H1 (cell line): Measurements from ENCODE around the gene BCAP31. TPM values are rescaled to one million over a fixed set of nuclear protein-coding genes. Genes with fewer than 3 reads are reported as not detected.
A peak's percentile ranks its signal among the peaks of the same experiment; 100 is the strongest.

ENCODE experiments used
- CTCF ChIA-PET: fragments of 300-600 bp; sonication (Branson Sonifier 250); formaldehyde crosslinking; loops from one replicate; lab custom pipeline; 2021; ENCODE audit not compliant: partially characterized antibody; lab: Charles Lee
- POLR2A ChIA-PET: fragments of 300-600 bp; sonication (Branson Sonifier 250); formaldehyde crosslinking; loops from one replicate; lab custom pipeline; 2021; ENCODE audit warnings: inconsistent platforms; ENCODE audit not compliant: partially characterized antibody; lab: Charles Lee
- DNase-seq, 2 experiments: peaks; one replicate each; pipeline versions ENCODE4 v3.0.0 to v3.0.0-alpha.2; 2010 to 2022; ENCODE audit warnings: low spot score in 2 of 2, low read depth in 1 of 2, mixed read lengths in 1 of 2
- FAIRE-seq: peaks from 2 replicates; lab custom pipeline; 2011; peaks lifted over from hg19 to GRCh38; lab: Jason Lieb, UNC
- H2AFZ ChIP-seq: 2 replicates; pipeline ENCODE4 v1.8.1; 2012; ENCODE audit warnings: low read length, inconsistent platforms
- H2AK5ac ChIP-seq: 2 replicates; pipeline ENCODE4 v1.6.1; 2013; ENCODE audit warnings: low read depth, low read length
- H2BK120ac ChIP-seq: replicated peaks from 2 replicates; pipeline ENCODE3; 2013; ENCODE audit warnings: low read depth, low read length, inconsistent platforms
- H2BK12ac ChIP-seq: 2 replicates; pipeline ENCODE4 v1.6.1; 2013; ENCODE audit warnings: low read depth, low read length
- H2BK15ac ChIP-seq: 2 replicates; pipeline ENCODE4 v1.6.1; 2013; ENCODE audit warnings: low read length
- H2BK20ac ChIP-seq: 2 replicates; pipeline ENCODE4 v1.6.1; 2013; ENCODE audit warnings: low read length
- H2BK5ac ChIP-seq: 2 replicates; pipeline ENCODE4 v1.6.1; 2013; ENCODE audit warnings: low read depth, low read length
- H3K14ac ChIP-seq: 2 replicates; pipeline ENCODE4 v1.6.1; 2013; ENCODE audit warnings: inconsistent platforms; ENCODE audit not compliant: insufficient read length
- H3K18ac ChIP-seq: 2 replicates; pipeline ENCODE4 v1.6.1; 2013; ENCODE audit warnings: low read length; ENCODE audit errors: extremely low read depth
- H3K23ac ChIP-seq: 2 replicates; pipeline ENCODE4 v1.6.1; 2013; ENCODE audit warnings: inconsistent platforms; ENCODE audit not compliant: insufficient read length
- H3K23me2 ChIP-seq: 2 replicates; pipeline ENCODE4 v1.6.1; 2013; ENCODE audit warnings: low read depth, low read length
- H3K27ac ChIP-seq: 2 replicates; pipeline ENCODE4 v1.6.1; 2011; ENCODE audit warnings: low read depth, low read length, inconsistent platforms
- H3K27me3 ChIP-seq, 4 experiments: replicated peaks in 1 of 4; 1 replicate in 1 of 4; 2 replicates in 3 of 4; pipeline versions ENCODE4 v1.6.1 to v1.8.1; 2011 to 2013; ENCODE audit warnings: low read length in 3 of 4, mild to moderate bottlenecking in 3 of 4, inconsistent platforms in 2 of 4, mixed read lengths in 2 of 4, moderate library complexity in 1 of 4; ENCODE audit not compliant: control insufficient read depth in 3 of 4, insufficient read depth in 3 of 4; ENCODE audit errors: extremely low read depth in 1 of 4
- H3K36me3 ChIP-seq, 4 experiments: 2 replicates each; pipeline versions ENCODE4 v1.6.1 to v1.8.1; 2011 to 2013; ENCODE audit warnings: mild to moderate bottlenecking in 4 of 4, low read length in 3 of 4, moderate library complexity in 2 of 4, control low read depth in 1 of 4, inconsistent platforms in 1 of 4; ENCODE audit not compliant: insufficient read depth in 4 of 4, control insufficient read depth in 2 of 4
- H3K4ac ChIP-seq: replicated peaks from 2 replicates; pipeline ENCODE3; 2013; ENCODE audit warnings: low read length, low read depth, mixed read lengths, inconsistent platforms; ENCODE audit not compliant: insufficient read length
- H3K4me1 ChIP-seq, 4 experiments: replicated peaks in 1 of 4; 1 replicate in 1 of 4; 2 replicates in 3 of 4; pipeline versions ENCODE4 v1.6.1 to v1.8.1; 2011 to 2013; ENCODE audit warnings: low read length in 3 of 4, inconsistent platforms in 2 of 4, mixed read lengths in 1 of 4; ENCODE audit not compliant: insufficient read depth in 4 of 4, control insufficient read depth in 3 of 4
- H3K4me2 ChIP-seq, 2 experiments: 2 replicates each; pipeline versions ENCODE4 v1.6.1 to v1.8.1; 2011 to 2013; ENCODE audit warnings: low read depth in 2 of 2, low read length in 2 of 2, control low read depth in 1 of 2, inconsistent platforms in 1 of 2, mild to moderate bottlenecking in 1 of 2; ENCODE audit not compliant: insufficient read depth in 1 of 2
- H3K4me3 ChIP-seq, 4 experiments: fragments of 200-600, 300-600 bp in 1 of 4; sonication (generic), shearing (Covaris generic), sonication (Bioruptor Twin) in 1 of 4; 2 replicates each; pipeline versions ENCODE4 v1.5.1 to v1.8.1; 2011 to 2016; ENCODE audit warnings: low read length in 4 of 4, low read depth in 3 of 4, control low read depth in 2 of 4, inconsistent platforms in 2 of 4, mild to moderate bottlenecking in 2 of 4, mixed read lengths in 1 of 4, moderate library complexity in 1 of 4; ENCODE audit not compliant: insufficient read depth in 2 of 4; ENCODE audit errors: extremely low read depth in 1 of 4
- H3K56ac ChIP-seq: replicated peaks from 2 replicates; pipeline ENCODE3; 2013; ENCODE audit warnings: low read depth, mild to moderate bottlenecking, mixed read lengths, low read length, inconsistent platforms; ENCODE audit not compliant: insufficient read length
- H3K79me1 ChIP-seq: 2 replicates; pipeline ENCODE4 v1.6.1; 2013; ENCODE audit warnings: low read depth, low read length, control low read depth
- H3K79me2 ChIP-seq, 2 experiments: 2 replicates each; pipeline versions ENCODE4 v1.6.1 to v1.8.1; 2012 to 2013; ENCODE audit warnings: low read length in 2 of 2, mild to moderate bottlenecking in 2 of 2, inconsistent platforms in 1 of 2; ENCODE audit not compliant: insufficient read depth in 2 of 2, control insufficient read depth in 1 of 2
- H3K9ac ChIP-seq, 4 experiments: replicated peaks in 1 of 4; 1 replicate in 1 of 4; 2 replicates in 3 of 4; pipeline versions ENCODE4 v1.6.1 to v1.8.1; 2011 to 2013; ENCODE audit warnings: low read depth in 3 of 4, low read length in 3 of 4, control low read depth in 2 of 4, mild to moderate bottlenecking in 2 of 4, moderate library complexity in 2 of 4, inconsistent platforms in 1 of 4; ENCODE audit errors: extremely low read depth in 1 of 4
- H3K9me3 ChIP-seq, 2 experiments: 2 replicates each; pipeline versions ENCODE4 v1.6.1 to v1.8.1; 2012 to 2013; ENCODE audit warnings: mild to moderate bottlenecking in 2 of 2, moderate library complexity in 2 of 2, control low read depth in 1 of 2, inconsistent platforms in 1 of 2, low read depth in 1 of 2, low read length in 1 of 2, mixed read lengths in 1 of 2; ENCODE audit not compliant: insufficient read depth in 2 of 2
- H4K20me1 ChIP-seq, 2 experiments: replicated peaks in 1 of 2; 2 replicates each; pipeline versions ENCODE3 to v1.8.1; 2011 to 2013; ENCODE audit warnings: inconsistent platforms in 2 of 2, low read length in 2 of 2, mild to moderate bottlenecking in 1 of 2; ENCODE audit not compliant: insufficient read depth in 2 of 2, control insufficient read depth in 1 of 2
- H4K5ac ChIP-seq: 2 replicates; pipeline ENCODE4 v1.6.1; 2013; ENCODE audit warnings: low read length, low read depth, mixed read lengths, inconsistent platforms; ENCODE audit not compliant: insufficient read length
- H4K8ac ChIP-seq: 2 replicates; pipeline ENCODE4 v1.8.0; 2013; ENCODE audit warnings: mild to moderate bottlenecking, moderate library complexity, low read length, inconsistent platforms; ENCODE audit not compliant: insufficient read depth; ENCODE audit errors: extremely low read depth
- H4K91ac ChIP-seq: replicated peaks from 2 replicates; pipeline ENCODE3; 2013; ENCODE audit warnings: low read length, mixed read lengths, inconsistent platforms; ENCODE audit not compliant: insufficient read length
- CTBP2 ChIP-seq: IDR thresholded peaks from 2 replicates; pipeline ENCODE4 v1.7.0; 2011; ENCODE audit warnings: borderline replicate concordance, mild to moderate bottlenecking, moderate library complexity, mixed read lengths, low read length; ENCODE audit not compliant: insufficient read depth, insufficient read length
- FOSL1 ChIP-seq: IDR thresholded peaks from 2 replicates; pipeline ENCODE4 v1.6.1; 2011; ENCODE audit warnings: mild to moderate bottlenecking, low read depth, low read length, moderate library complexity; ENCODE audit not compliant: insufficient read depth
- GTF2F1 ChIP-seq: IDR thresholded peaks from 2 replicates; pipeline ENCODE4 v1.6.1; 2012; ENCODE audit warnings: low read depth, low read length, improper control_type of control experiment, borderline replicate concordance
- HDAC6 ChIP-seq: IDR thresholded peaks from one replicate; pipeline ENCODE4 v1.7.1; 2012; ENCODE audit warnings: low read depth, mild to moderate bottlenecking, inconsistent platforms, low read length, moderate library complexity
- RFX5 ChIP-seq: IDR thresholded peaks from 2 replicates; pipeline ENCODE4 v1.6.1; 2011; ENCODE audit warnings: low read depth, low read length, improper control_type of control experiment, borderline replicate concordance
- RNF2 ChIP-seq: fragments of 200-900, 300-1000 bp; sonication (generic); IDR thresholded peaks from 2 replicates; pipeline ENCODE4 v1.7.1; 2016; ENCODE audit warnings: borderline replicate concordance, low read depth, mild to moderate bottlenecking, antibody characterized with exemption, low read length; ENCODE audit not compliant: poor library complexity, severe bottlenecking; ENCODE audit errors: missing control alignments
- SIRT6 ChIP-seq: IDR thresholded peaks from one replicate; pipeline ENCODE4 v1.7.1; 2012; ENCODE audit warnings: low read length, inconsistent platforms
- SRF ChIP-seq: IDR thresholded peaks from 2 replicates; pipeline ENCODE4 v1.6.1; 2011; ENCODE audit warnings: mild to moderate bottlenecking, low read depth, low read length, moderate library complexity
- TAF7 ChIP-seq: optimal IDR thresholded peaks from 2 replicates; pipeline ENCODE3; 2011; ENCODE audit warnings: low read depth, mild to moderate bottlenecking, inconsistent platforms, low read length, moderate library complexity, borderline replicate concordance
- WGBS, 2 experiments: shearing (Covaris generic) in 1 of 2; methylation state at CpG; one replicate each; pipeline versions ENCODE4 v1.1.6 to v1.1.7; 2013 to 2015; ENCODE audit warnings: low lambda C conversion rate in 2 of 2, mixed read lengths in 2 of 2, inconsistent platforms in 1 of 2, low coverage in 1 of 2, missing lambda C conversion rate in 1 of 2; ENCODE audit not compliant: insufficient replicate concordance in 2 of 2, insufficient coverage in 1 of 2, insufficient read length in 1 of 2; ENCODE audit errors: extremely low coverage in 1 of 2, missing lambda C conversion rate in 1 of 2; 5-methylcytosine and 5-hydroxymethylcytosine counted together
- polyA plus RNA-seq, 7 experiments: library from polyadenylated mRNA; depleted of rRNA in 3 of 7; stranded (reverse) in 5 of 7; unstranded in 2 of 7; fragments of >200 nt in 5 of 7; fragments of 200-250 nt in 2 of 7; gene quantifications; 1 replicate in 5 of 7; 2 replicates in 1 of 7; 4 replicates in 1 of 7; pipeline versions ENCODE4 v1.2.1 to v1.2.3, GENCODE V29; 2011 to 2013; ENCODE audit warnings: missing spikeins in 2 of 7, mixed read lengths in 2 of 7
- total RNA-seq: library from RNA; stranded (reverse); fragmentation: NEBNext Ultra II Directional; extraction: Animal tissue kit (Norgen Biotek cat#: 25700); gene quantifications from 2 replicates; pipeline ENCODE4 v1.2.1, GENCODE V29; 2021
- TF ChIP-seq, protein P1 (sequence below): IDR thresholded peaks from 2 replicates; pipeline ENCODE4 v1.6.1; 2012; ENCODE audit warnings: inconsistent platforms

The BCAP31 gene
- total and polyA plus RNA-seq, 2 of the 8 experiments (the other 6 are each of a cell fraction or from before 2014, with no cell fraction given) = 136 to 159 TPM

DNA sequence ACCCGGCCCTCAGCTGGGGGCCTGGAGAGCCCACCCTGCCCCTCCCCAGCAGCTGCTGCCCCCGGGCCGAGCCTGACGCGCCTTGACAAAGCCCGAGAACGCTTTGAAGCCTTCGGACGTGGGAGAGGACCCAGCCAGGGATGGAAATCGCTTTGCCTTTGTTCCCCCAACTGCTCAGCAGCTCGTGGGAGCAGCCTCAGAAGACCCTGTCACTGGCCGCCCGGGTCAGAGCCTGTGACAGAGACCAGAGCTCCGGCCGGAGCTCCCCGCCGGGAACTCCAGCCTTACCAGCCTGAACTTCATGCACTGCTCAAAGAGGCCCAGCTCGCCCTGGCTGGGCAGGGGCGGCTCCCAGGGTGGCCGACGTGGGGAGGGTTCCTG, 39.0 kb downstream of the BCAP31 start:
- H2BK5ac ChIP-seq = peak overlapping the region; percentile 78; the same call in 1 of the 2 replicates
- ChIA-PET POLR2A (interaction anchor here (0.9 to 1.5 kb wide), 5 partner anchors 9 to 240 kb away, joined by 3 to 4 read pairs (median 4); partner anchors contain the start of gene ARHGAP4), CTCF (interaction anchor here (1.1 to 2.9 kb wide), 6 partner anchors 10 to 117 kb away, joined by 3 to 24 read pairs (median 8); no protein-coding TSS in a partner anchor)
- H3K27me3 ChIP-seq = no peaks in the 10 kb centered on the region
- no peak overlapping the region for H2AFZ ChIP-seq
- H3K9me3 ChIP-seq = peaks cover 4 to 5% of the 10 kb centered on the region in 2 experiments; a peak in 2 of 4 replicates
- peaks cover 0 to 24% (median 11%) of the 10 kb centered on the region in 4 experiments; a peak in 6 of 7 replicates for H3K4me1 ChIP-seq
- H3K4ac ChIP-seq = no peak overlapping the region
- H4K5ac ChIP-seq = peak overlapping the region; percentile 66
- peaks cover 2 to 3% of the 10 kb centered on the region in 2 experiments for H4K20me1 ChIP-seq
- peak overlapping the region in 2 of 4 experiments; percentile 8 to 30; a peak in 2 of 7 replicates for H3K9ac ChIP-seq
- H3K4me2 ChIP-seq = peak overlapping the region; percentile 45 to 57
- H3K79me1 ChIP-seq = no peaks in the 10 kb centered on the region; the same call in 1 of the 2 replicates
- peak overlapping the region; percentile 91 for H4K91ac ChIP-seq
- H3K23me2 ChIP-seq = no peaks in the 10 kb centered on the region
- H3K23ac ChIP-seq = no peak overlapping the region
- WGBS, 2 experiments = 10% methylated on average over 8 of the region's 21 CpGs; no CpG with 5 or more reads in 1 of the 2 experiments
- H3K79me2 ChIP-seq = peaks cover 0 to 11% of the 10 kb centered on the region in 2 experiments; a peak in 3 of 4 replicates
- no peak overlapping the region for H3K14ac ChIP-seq
- no peak overlapping the region for H2BK20ac ChIP-seq
- peaks cover 0 to 4% (median 0%) of the 10 kb centered on the region in 4 experiments; a peak in 1 of 8 replicates for H3K36me3 ChIP-seq
- H3K27ac ChIP-seq = peak overlapping the region; percentile 73; the same call in 1 of the 2 replicates
- DNase-seq (no peak), FAIRE-seq (no peak)
- H3K18ac ChIP-seq = peak overlapping the region; percentile 32; the same call in 1 of the 2 replicates
- no peak overlapping the region for H2AK5ac ChIP-seq
- no peak overlapping the region for H2BK12ac ChIP-seq
- no peak overlapping the region for H2BK120ac ChIP-seq
- peak overlapping the region; percentile 30 for H3K56ac ChIP-seq
- peak overlapping the region in 1 of 4 experiments; percentile 48; a peak in 3 of 8 replicates for H3K4me3 ChIP-seq
- no peak overlapping the region for H2BK15ac ChIP-seq
- H4K8ac ChIP-seq = peak overlapping the region; percentile 85; the same call in 1 of the 2 replicates
- TF ChIP-seq CTBP2 (no peak), RNF2 (no peak), HDAC6 (no peak), SIRT6 (no peak), GTF2F1 (no peak), FOSL1 (no peak), SRF (no peak), TAF7 (no peak), RFX5 (no peak)
- TF ChIP-seq, protein P1, sequence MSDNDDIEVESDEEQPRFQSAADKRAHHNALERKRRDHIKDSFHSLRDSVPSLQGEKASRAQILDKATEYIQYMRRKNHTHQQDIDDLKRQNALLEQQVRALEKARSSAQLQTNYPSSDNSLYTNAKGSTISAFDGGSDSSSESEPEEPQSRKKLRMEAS = no peak
